Subcutaneous adipose tissue (tissue), 4 donors: Measurements from ENCODE around the gene DHX8. TPM values are rescaled to one million over a fixed set of nuclear protein-coding genes. Genes with fewer than 3 reads are reported as not detected.

Experiments
- total RNA-seq, 4 donors: library from RNA; depleted of rRNA; stranded (reverse); fragments of >200 nt; gene quantifications; one replicate each; pipeline ENCODE4 v1.1.0, GENCODE V29; 2016
- TF ChIP-seq, protein P1 (sequence below): fragments of 450-650 bp; IDR thresholded peaks from one replicate; pipeline ENCODE4 v1.5.1; 2016; ENCODE audit warnings: low read depth, mild to moderate bottlenecking, control low read depth, antibody characterized with exemption, moderate library complexity

Gene DHX8
- total RNA-seq, 4 donors from 2014 or later, result 27.5 to 31.7 (median 28.4) TPM

DNA sequence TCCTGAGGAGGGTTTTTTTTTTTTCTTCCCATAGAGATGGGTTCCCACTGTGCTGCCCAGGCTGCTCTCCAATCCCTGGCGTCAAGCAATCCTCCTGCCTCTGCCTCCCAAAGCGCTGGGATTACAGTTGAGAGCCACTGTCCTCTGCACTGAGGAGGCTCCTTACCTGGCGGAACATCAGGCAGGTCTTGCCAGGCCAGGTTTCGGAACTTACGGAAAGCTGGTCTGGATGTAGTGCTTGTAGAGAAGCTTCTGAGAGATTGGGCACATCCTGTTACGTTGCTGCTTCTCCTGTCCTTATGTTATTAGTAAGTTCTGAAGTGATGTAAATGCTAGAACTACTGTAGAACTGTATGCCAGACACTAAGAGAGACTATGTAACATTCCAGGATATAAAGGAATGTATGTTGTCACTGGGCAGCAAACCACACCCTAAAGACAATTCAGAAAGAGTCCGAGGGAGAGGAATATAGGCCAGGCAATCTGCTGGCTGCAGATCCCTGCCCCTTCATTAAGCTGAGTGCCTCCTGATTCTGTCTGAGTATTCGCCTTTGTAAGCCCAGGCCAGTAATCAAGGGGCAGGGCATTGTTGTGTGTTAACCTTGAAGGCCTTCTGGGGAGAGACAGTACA is 41.3 kb downstream of the DHX8 start:
- TF ChIP-seq, protein P1, sequence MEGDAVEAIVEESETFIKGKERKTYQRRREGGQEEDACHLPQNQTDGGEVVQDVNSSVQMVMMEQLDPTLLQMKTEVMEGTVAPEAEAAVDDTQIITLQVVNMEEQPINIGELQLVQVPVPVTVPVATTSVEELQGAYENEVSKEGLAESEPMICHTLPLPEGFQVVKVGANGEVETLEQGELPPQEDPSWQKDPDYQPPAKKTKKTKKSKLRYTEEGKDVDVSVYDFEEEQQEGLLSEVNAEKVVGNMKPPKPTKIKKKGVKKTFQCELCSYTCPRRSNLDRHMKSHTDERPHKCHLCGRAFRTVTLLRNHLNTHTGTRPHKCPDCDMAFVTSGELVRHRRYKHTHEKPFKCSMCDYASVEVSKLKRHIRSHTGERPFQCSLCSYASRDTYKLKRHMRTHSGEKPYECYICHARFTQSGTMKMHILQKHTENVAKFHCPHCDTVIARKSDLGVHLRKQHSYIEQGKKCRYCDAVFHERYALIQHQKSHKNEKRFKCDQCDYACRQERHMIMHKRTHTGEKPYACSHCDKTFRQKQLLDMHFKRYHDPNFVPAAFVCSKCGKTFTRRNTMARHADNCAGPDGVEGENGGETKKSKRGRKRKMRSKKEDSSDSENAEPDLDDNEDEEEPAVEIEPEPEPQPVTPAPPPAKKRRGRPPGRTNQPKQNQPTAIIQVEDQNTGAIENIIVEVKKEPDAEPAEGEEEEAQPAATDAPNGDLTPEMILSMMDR, result no peak

DNA sequence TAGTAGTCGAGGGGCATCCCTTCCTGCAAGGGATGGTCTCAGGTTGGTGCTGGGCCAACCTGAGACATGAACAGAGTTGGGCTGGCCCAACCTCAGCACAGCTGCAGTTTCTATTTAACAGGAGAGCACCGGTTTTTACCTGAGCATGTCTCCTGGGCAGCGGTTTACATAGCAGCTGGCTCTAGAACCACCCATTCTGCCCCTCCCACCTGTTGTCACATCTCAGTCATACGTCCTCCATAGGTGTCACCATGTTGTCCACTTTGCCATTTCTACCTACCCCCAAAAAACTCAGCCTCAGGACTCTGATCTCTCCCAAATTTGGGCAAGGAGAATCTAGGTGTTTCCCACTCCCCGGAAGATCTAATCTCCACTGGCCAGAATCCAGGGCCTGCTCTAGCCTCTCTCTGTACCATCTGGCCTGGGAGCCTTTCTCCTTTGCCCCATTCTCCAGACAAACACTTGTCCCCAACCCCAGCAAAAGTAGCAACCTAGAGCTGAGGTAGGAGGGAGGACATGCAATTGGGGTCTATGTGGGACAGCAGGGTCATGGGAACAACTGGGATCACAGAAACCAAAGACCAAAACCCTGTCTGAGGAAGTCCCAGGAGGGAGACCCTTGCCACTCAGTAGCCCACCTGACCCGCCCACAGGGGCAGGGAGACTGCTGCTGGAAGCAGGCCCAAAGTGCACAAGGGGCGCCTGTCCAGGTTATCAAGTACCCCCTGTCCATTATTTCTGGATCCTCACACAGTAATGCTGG is 43.3 kb downstream of the DHX8 start:
- TF ChIP-seq, protein P1, result no peak

DNA sequence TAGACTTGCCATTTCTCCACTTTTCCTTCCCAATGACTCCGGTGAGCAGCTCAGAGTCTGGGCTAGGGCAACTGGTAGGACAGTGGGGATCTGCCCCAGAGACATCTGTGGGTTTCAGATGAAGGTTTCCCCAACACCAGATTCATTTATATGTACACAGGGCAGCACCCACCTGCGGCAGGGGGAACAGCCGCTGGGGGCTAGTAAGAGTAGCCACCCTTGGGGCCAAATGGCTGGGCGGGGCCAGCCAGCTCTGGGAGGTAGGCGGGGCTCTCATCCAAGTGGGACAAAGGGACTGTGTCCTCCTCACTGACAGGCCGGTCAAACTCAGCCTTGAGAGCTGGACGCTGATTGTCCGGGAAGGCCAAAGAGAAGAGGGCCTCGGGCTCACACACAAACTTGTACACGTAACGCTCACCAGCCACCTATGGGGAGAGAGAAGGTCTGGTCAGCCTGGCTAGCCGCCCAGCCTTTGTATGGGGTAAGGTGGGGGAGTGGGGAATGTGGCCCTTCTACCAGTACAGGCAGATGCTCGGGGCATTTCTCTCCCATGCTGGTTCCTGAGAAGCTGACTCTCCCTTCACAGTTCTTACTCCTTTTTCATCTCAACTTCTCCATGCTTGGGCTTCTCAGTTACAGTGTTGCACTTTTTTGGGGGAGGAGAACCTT is 44.7 kb downstream of the DHX8 start:
- TF ChIP-seq, protein P1, result no peak

DNA sequence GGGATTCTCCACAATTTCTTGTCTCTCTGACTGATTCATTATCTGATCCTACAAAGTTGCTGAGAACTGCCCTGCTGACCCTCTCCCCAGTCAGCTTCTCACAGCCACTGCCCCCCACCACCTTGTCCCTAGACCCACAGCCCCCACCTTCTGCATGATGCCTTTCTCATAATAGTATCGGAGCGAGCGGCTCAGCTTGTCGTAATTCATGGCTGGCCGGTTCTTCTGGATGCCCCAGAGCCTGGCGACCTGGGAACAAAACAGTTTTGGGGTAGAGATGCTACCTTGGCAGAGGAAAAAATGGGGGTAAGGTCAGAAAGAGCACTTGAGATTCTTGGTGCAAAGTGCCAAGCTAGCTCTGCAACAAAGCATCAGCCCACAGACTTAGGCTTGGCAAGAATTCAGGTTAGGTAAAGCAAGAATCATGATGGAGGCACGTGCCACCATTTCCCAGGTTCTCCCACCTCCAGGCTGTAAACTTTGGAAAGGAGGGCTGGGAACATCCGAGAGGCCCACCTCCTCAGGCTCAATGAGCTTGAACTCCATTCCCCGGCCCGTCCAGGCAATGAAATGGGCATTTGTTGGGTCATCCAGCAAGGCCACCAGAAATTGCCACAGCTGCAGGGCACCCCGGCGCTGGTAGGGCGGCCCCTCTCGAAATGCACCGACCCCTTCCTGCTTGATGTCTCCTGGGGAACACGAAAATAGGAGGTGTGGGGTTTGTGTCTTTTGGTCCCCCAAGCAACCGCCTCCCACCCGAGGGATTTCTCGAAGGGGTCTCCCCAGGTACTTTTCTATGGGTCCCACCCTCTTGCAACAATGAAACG is 45.4 kb downstream of the DHX8 start:
- TF ChIP-seq, protein P1, result no peak

DNA sequence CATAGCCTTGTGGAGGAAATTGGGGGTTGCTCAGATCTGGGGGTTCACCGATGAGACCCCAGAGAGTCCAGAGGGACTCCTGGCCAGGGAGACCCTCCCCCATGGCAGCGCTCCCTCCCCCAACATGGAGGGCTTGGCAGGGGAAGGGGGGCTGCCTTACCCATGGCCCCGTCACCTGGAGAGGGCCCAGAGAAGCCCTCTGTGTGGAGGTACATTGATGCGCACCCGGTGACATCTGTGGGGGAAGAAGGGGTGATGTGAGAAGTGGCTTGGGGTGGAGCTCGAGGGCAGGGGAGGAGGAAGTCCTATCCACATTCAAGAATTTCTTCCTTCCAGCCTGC is 46.1 kb downstream of the DHX8 start:
- TF ChIP-seq, protein P1, result no peak

DNA sequence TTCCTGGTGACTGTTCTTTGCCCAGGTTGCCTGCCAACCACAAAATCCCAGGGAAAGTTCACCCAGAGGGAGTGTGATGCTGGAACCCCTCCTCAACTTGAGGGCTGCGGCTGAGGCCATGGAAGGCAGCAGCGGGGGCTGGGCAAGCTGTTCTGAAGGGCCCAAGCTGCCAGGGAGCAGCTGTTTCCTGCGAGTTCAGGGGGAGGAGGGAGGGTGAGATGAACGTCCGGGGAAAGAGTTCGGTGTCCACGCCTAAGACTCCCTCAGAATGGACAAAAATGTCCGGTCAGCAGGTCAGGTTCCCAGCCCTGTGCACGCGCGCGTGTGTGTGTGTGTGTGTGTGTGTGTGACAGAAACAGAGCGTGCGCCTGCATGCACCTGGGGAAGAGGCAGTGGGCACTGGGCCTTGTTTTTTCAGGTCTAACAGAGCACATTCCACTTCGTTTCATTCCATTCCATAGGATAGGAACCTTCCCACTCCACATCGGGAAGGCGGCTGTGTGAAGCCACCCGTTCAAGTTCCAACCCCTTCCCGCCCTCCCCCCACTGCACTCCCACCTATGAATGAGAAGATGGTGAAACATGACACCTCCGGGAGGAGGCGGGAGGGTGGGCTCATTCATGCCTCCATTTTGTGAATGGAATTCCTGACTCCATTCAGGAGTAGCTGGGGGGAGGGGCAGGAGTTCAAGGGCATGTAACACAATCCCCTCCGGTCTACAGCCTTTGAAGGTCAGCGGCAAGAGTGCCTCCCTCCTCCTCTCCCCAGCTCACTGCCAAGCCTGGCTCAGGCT is 46.7 kb downstream of the DHX8 start:
- TF ChIP-seq, protein P1, result no peak
